NT2/D1 (cell line): Measurements from ENCODE around the gene ZFAND2B.

Experiments
- SUZ12 ChIP-seq: IDR thresholded peaks from 2 replicates; pipeline ENCODE4 v1.6.1; 2011; ENCODE audit not compliant: insufficient read length, insufficient read depth; ENCODE audit errors: extremely low read depth
- YY1 ChIP-seq: IDR thresholded peaks from 2 replicates; pipeline ENCODE4 v1.6.1; 2011; ENCODE audit not compliant: insufficient read length, insufficient read depth
- ZNF274 ChIP-seq: IDR thresholded peaks from 2 replicates; pipeline ENCODE4 v1.6.1; 2011; ENCODE audit warnings: mild to moderate bottlenecking, low read depth, low read length

- TF ChIP-seq ZNF274 (no peak), SUZ12 (no peak), YY1 (no peak)
Observed at GRCh38 chr2:219159771-219160185, 46.8 kb upstream of the ZFAND2B start.
